ENCODE results near the gene ERBB2.

Gene ERBB2

DNA sequence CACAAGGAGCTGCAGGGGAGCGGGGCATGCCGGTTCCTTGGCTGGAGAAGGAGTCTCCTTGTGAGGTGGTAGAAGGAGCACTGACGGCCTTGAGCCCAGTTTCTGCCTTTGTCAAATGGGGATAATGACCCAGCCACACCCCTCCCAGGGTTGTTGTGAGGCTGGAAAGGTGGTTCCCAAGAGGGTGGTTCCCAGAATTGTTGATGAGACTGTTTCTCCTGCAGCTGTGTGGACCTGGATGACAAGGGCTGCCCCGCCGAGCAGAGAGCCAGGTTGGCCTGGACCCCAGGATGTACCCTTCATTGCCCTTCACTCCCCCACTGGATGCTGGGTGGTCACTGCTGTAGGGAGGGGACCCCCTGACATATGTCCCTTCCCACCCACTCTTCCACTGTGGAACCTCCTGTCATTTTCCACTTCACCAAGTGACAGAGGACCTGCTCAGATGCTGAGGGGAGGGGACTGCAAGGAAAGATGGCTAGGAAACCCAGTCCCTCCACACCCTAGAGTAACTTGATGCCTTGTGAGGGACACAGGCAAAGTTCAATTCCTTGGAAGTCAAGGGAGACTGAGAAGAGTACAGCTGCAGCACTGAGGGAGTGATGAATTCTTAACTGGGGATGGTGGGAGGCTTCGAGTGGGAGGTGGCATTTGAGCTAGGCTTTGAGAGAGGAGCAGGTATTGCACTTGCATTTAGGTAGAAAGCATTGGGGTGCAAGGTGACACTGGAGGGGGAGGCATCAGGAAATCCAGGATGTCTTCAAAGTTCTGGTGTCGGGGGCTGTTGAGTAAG is 19.9 kb downstream of the ERBB2 start:
- H3K27ac ChIP-seq (replicated peaks; ENCODE audit: low read length): no peak overlapping the region
- H3K9me3 ChIP-seq (replicated peaks in 1 of 2; ENCODE audit: control insufficient read depth in 2 of 2, insufficient read depth in 1 of 2, low read depth in 1 of 2, low read length in 2 of 2): no peaks in the 10 kb centered on the region
- H3K79me1 ChIP-seq (ENCODE audit: low read depth, low read length): peaks cover 5% of the 10 kb centered on the region
- H3K36me3 ChIP-seq (replicated peaks in 1 of 2; ENCODE audit: control insufficient read depth in 2 of 2, insufficient read depth in 2 of 2, low read length in 2 of 2): peaks cover 51 to 94% of the 10 kb centered on the region in 2 donors
- no peak for DNase-seq (ENCODE audit: low spot score)
- no CpG with 5 or more reads among the region's 7 CpGs for WGBS, 2 donors (ENCODE audit: extremely low coverage in 2 of 2, insufficient read length in 2 of 2, insufficient replicate concordance in 1 of 2)
- H3K4me3 ChIP-seq (ENCODE audit: low read length in 2 of 2): no peak overlapping the region
- H4K8ac ChIP-seq (ENCODE audit: low read depth, low read length): no peak overlapping the region
- H3K23ac ChIP-seq (ENCODE audit: low read depth, low read length, poor library complexity): no peak overlapping the region
- no peak overlapping the region for H2BK12ac ChIP-seq (ENCODE audit: low read length)
- H3K4ac ChIP-seq (ENCODE audit: low read length): no peak overlapping the region
- no peak overlapping the region for H3K9ac ChIP-seq (ENCODE audit: low read depth, low read length, poor library complexity)
- no peak overlapping the region for H4K91ac ChIP-seq (ENCODE audit: low read depth, low read length, poor library complexity)
- H2BK15ac ChIP-seq (ENCODE audit: low read length): no peak overlapping the region
- no peak overlapping the region for H3K4me2 ChIP-seq (ENCODE audit: insufficient read depth, low read length, poor library complexity, severe bottlenecking)
- H2AFZ ChIP-seq (ENCODE audit: low read length): no peak overlapping the region
- no peak overlapping the region for H2AK5ac ChIP-seq (ENCODE audit: low read depth, low read length)
- no peak overlapping the region for H3K18ac ChIP-seq (ENCODE audit: low read length)
- no peaks in the 10 kb centered on the region for H3K27me3 ChIP-seq (ENCODE audit: control insufficient read depth in 3 of 3, insufficient read depth in 3 of 3, low read depth in 1 of 3, low read length in 3 of 3)
- H2BK5ac ChIP-seq (ENCODE audit: low read length): no peak overlapping the region
- H3K14ac ChIP-seq (ENCODE audit: low read length): no peak overlapping the region
- H3K4me1 ChIP-seq (ENCODE audit: control insufficient read depth in 2 of 2, insufficient read depth in 1 of 2, low read depth in 1 of 2, low read length in 2 of 2): no peaks in the 10 kb centered on the region
- H2BK120ac ChIP-seq (ENCODE audit: low read depth, low read length): no peak overlapping the region

DNA sequence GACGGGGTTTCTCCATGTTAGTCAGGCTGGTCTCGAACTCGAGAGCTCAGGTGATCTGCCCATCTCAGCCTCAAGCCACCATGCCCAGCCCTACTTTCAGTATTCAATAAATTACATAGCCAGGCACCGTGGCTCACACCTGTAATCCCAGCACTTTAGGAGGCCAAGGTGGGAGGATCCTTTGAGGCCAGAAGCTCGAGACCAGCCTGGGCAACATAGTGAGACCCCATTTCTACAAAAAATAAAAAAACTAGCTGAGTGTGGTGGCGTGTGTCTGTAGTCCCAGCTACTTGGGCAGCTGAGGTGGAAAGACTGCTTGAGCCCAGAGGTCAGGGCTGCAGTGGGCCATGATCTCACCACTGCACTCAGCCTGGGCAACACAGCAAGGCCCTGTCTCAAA is 22.2 kb downstream of the ERBB2 start:
- Histone ChIP-seq H2BK120ac (ENCODE audit: low read depth, low read length) (no peak overlapping the region), H3K23ac (ENCODE audit: low read depth, low read length, poor library complexity) (no peak overlapping the region), H2BK15ac (ENCODE audit: low read length) (no peak overlapping the region), H2BK5ac (ENCODE audit: low read length) (no peak overlapping the region), H3K18ac (ENCODE audit: low read length) (no peak overlapping the region), H3K4me3 (ENCODE audit: low read length in 2 of 2) (no peak overlapping the region), H3K14ac (ENCODE audit: low read length) (no peak overlapping the region), H4K91ac (ENCODE audit: low read depth, low read length, poor library complexity) (no peak overlapping the region), H2AK5ac (ENCODE audit: low read depth, low read length) (no peak overlapping the region), H3K9me3 (replicated peaks in 1 of 2; ENCODE audit: control insufficient read depth in 2 of 2, insufficient read depth in 1 of 2, low read depth in 1 of 2, low read length in 2 of 2) (no peaks in the 10 kb centered on the region), H3K79me1 (ENCODE audit: low read depth, low read length) (peaks cover 1% of the 10 kb centered on the region), H3K36me3 (replicated peaks in 1 of 2; ENCODE audit: control insufficient read depth in 2 of 2, insufficient read depth in 2 of 2, low read length in 2 of 2) (peaks cover 50 to 95% of the 10 kb centered on the region in 2 donors), H3K4ac (ENCODE audit: low read length) (no peak overlapping the region), H3K4me2 (ENCODE audit: insufficient read depth, low read length, poor library complexity, severe bottlenecking) (no peak overlapping the region), H4K8ac (ENCODE audit: low read depth, low read length) (no peak overlapping the region), H2BK12ac (ENCODE audit: low read length) (no peak overlapping the region), H3K27me3 (ENCODE audit: control insufficient read depth in 3 of 3, insufficient read depth in 3 of 3, low read depth in 1 of 3, low read length in 3 of 3) (no peaks in the 10 kb centered on the region), H3K9ac (ENCODE audit: low read depth, low read length, poor library complexity) (no peak overlapping the region), H2AFZ (ENCODE audit: low read length) (no peak overlapping the region), H3K27ac (replicated peaks; ENCODE audit: low read length) (no peak overlapping the region), H3K4me1 (ENCODE audit: control insufficient read depth in 2 of 2, insufficient read depth in 1 of 2, low read depth in 1 of 2, low read length in 2 of 2) (no peaks in the 10 kb centered on the region)
- no CpG with 5 or more reads among the region's 6 CpGs for WGBS, 2 donors (ENCODE audit: extremely low coverage in 2 of 2, insufficient read length in 2 of 2, insufficient replicate concordance in 1 of 2)
- no peak for DNase-seq (ENCODE audit: low spot score)

DNA sequence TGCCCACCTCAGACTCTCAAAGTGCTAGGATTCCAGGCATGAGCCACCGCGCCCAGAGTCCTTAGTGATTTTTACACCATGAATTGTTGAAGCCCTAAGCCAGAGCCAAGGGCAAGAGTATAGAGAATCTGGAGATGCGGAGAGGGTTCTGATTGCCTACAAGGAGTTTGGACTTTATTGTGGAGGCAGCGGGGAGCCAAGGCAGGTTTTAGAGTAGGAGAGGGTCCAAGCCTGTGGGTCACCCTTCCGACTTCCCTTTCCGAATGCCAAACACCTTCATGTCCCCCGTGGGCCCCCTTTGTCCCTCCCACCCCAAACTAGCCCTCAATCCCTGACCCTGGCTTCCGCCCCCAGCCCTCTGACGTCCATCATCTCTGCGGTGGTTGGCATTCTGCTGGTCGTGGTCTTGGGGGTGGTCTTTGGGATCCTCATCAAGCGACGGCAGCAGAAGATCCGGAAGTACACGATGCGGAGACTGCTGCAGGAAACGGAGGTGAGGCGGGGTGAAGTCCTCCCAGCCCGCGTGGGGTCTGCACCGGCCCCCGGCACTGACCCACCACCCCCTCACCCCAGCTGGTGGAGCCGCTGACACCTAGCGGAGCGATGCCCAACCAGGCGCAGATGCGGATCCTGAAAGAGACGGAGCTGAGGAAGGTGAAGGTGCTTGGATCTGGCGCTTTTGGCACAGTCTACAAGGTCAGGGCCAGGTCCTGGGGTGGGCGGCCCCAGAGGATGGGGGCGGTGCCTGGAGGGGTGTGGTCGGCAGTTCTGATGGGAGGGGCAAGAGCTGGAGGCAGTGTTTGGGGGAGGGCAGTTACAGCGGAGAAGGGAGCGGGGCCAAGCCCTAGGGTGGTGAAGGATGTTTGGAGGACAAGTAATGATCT is 23.3 kb downstream of the ERBB2 start:
- H3K14ac ChIP-seq (ENCODE audit: low read length): no peak overlapping the region
- H2BK5ac ChIP-seq (ENCODE audit: low read length): no peak overlapping the region
- H3K9ac ChIP-seq (ENCODE audit: low read depth, low read length, poor library complexity): no peak overlapping the region
- H2AFZ ChIP-seq (ENCODE audit: low read length): no peak overlapping the region
- DNase-seq (ENCODE audit: low spot score): no peak
- no peak overlapping the region for H2BK15ac ChIP-seq (ENCODE audit: low read length)
- no peak overlapping the region for H4K91ac ChIP-seq (ENCODE audit: low read depth, low read length, poor library complexity)
- no peak overlapping the region for H3K4ac ChIP-seq (ENCODE audit: low read length)
- peaks cover 1% of the 10 kb centered on the region for H3K79me1 ChIP-seq (ENCODE audit: low read depth, low read length)
- no CpG with 5 or more reads among the region's 34 CpGs for WGBS, 2 donors (ENCODE audit: extremely low coverage in 2 of 2, insufficient read length in 2 of 2, insufficient replicate concordance in 1 of 2)
- H3K9me3 ChIP-seq (replicated peaks in 1 of 2; ENCODE audit: control insufficient read depth in 2 of 2, insufficient read depth in 1 of 2, low read depth in 1 of 2, low read length in 2 of 2): no peaks in the 10 kb centered on the region
- H3K4me2 ChIP-seq (ENCODE audit: insufficient read depth, low read length, poor library complexity, severe bottlenecking): no peak overlapping the region
- no peak overlapping the region for H3K4me3 ChIP-seq (ENCODE audit: low read length in 2 of 2)
- no peak overlapping the region for H2AK5ac ChIP-seq (ENCODE audit: low read depth, low read length)
- no peak overlapping the region for H2BK120ac ChIP-seq (ENCODE audit: low read depth, low read length)
- no peak overlapping the region for H3K27ac ChIP-seq (replicated peaks; ENCODE audit: low read length)
- H3K23ac ChIP-seq (ENCODE audit: low read depth, low read length, poor library complexity): peak overlapping the region; percentile 37
- H3K4me1 ChIP-seq (ENCODE audit: control insufficient read depth in 2 of 2, insufficient read depth in 1 of 2, low read depth in 1 of 2, low read length in 2 of 2): no peaks in the 10 kb centered on the region
- H3K27me3 ChIP-seq (ENCODE audit: control insufficient read depth in 3 of 3, insufficient read depth in 3 of 3, low read depth in 1 of 3, low read length in 3 of 3): no peaks in the 10 kb centered on the region
- H3K18ac ChIP-seq (ENCODE audit: low read length): no peak overlapping the region
- no peak overlapping the region for H4K8ac ChIP-seq (ENCODE audit: low read depth, low read length)
- peaks cover 53 to 95% of the 10 kb centered on the region in 2 donors for H3K36me3 ChIP-seq (replicated peaks in 1 of 2; ENCODE audit: control insufficient read depth in 2 of 2, insufficient read depth in 2 of 2, low read length in 2 of 2)
- H2BK12ac ChIP-seq (ENCODE audit: low read length): no peak overlapping the region

DNA sequence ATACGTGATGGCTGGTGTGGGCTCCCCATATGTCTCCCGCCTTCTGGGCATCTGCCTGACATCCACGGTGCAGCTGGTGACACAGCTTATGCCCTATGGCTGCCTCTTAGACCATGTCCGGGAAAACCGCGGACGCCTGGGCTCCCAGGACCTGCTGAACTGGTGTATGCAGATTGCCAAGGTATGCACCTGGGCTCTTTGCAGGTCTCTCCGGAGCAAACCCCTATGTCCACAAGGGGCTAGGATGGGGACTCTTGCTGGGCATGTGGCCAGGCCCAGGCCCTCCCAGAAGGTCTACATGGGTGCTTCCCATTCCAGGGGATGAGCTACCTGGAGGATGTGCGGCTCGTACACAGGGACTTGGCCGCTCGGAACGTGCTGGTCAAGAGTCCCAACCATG is 24.9 kb downstream of the ERBB2 start:
- Histone ChIP-seq H3K27me3 (ENCODE audit: control insufficient read depth in 3 of 3, insufficient read depth in 3 of 3, low read depth in 1 of 3, low read length in 3 of 3) (no peaks in the 10 kb centered on the region), H2AK5ac (ENCODE audit: low read depth, low read length) (no peak overlapping the region), H2BK12ac (ENCODE audit: low read length) (peak overlapping the region; percentile 54), H2BK5ac (ENCODE audit: low read length) (no peak overlapping the region), H3K4me1 (ENCODE audit: control insufficient read depth in 2 of 2, insufficient read depth in 1 of 2, low read depth in 1 of 2, low read length in 2 of 2) (peaks cover 0 to 1% of the 10 kb centered on the region in 2 donors), H4K8ac (ENCODE audit: low read depth, low read length) (no peak overlapping the region), H3K9ac (ENCODE audit: low read depth, low read length, poor library complexity) (no peak overlapping the region), H3K4me3 (ENCODE audit: low read length in 2 of 2) (peak overlapping the region in 1 of 2 donors; percentile 20), H3K18ac (ENCODE audit: low read length) (no peak overlapping the region), H3K27ac (replicated peaks; ENCODE audit: low read length) (no peak overlapping the region), H3K4ac (ENCODE audit: low read length) (no peak overlapping the region), H2AFZ (ENCODE audit: low read length) (no peak overlapping the region), H3K36me3 (replicated peaks in 1 of 2; ENCODE audit: control insufficient read depth in 2 of 2, insufficient read depth in 2 of 2, low read length in 2 of 2) (peaks cover 51 to 92% of the 10 kb centered on the region in 2 donors), H3K14ac (ENCODE audit: low read length) (no peak overlapping the region), H4K91ac (ENCODE audit: low read depth, low read length, poor library complexity) (no peak overlapping the region), H3K4me2 (ENCODE audit: insufficient read depth, low read length, poor library complexity, severe bottlenecking) (no peak overlapping the region), H3K9me3 (replicated peaks in 1 of 2; ENCODE audit: control insufficient read depth in 2 of 2, insufficient read depth in 1 of 2, low read depth in 1 of 2, low read length in 2 of 2) (no peaks in the 10 kb centered on the region), H3K79me1 (ENCODE audit: low read depth, low read length) (peaks cover 1% of the 10 kb centered on the region), H2BK15ac (ENCODE audit: low read length) (no peak overlapping the region), H3K23ac (ENCODE audit: low read depth, low read length, poor library complexity) (peak overlapping the region; percentile 2), H2BK120ac (ENCODE audit: low read depth, low read length) (no peak overlapping the region)
- no CpG with 5 or more reads among the region's 13 CpGs for WGBS, 2 donors (ENCODE audit: extremely low coverage in 2 of 2, insufficient read length in 2 of 2, insufficient replicate concordance in 1 of 2)
- DNase-seq (ENCODE audit: low spot score): no peak

Data from neuronal stem cell (in vitro differentiated cells).